Erythroblast (primary cell): ENCODE measurements around the gene CANT1.

Experiments used
- GATA1 ChIP-seq: IDR thresholded peaks from 2 replicates; pipeline ENCODE4 v1.6.1; 2011; ENCODE audit warnings: low read depth, mild to moderate bottlenecking, control low read depth, low read length, moderate library complexity
- POLR2A ChIP-seq: IDR thresholded peaks from 2 replicates; pipeline ENCODE4 v1.6.1; 2011; ENCODE audit warnings: mild to moderate bottlenecking, low read length

GRCh38 chr17:79017546-79018369, 8.2 kb upstream of the CANT1 start:
- TF ChIP-seq POLR2A (no peak), GATA1 (no peak)
